A673 (cell line): ENCODE results near the gene TEX53. TPM values are rescaled to one million over a fixed set of nuclear protein-coding genes. Genes with fewer than 3 reads are reported as not detected.

ENCODE experiments used
- BruUV-seq: library from RNA; stranded (reverse); fragments of 400-500 nt; replicated peaks from 2 replicates; lab custom pipeline; 2021; lab: Mats Ljungman, UMichigan
- CTCF ChIA-PET: fragments of 300-600 bp; sonication (Branson Sonifier 250); formaldehyde crosslinking; loops from one replicate; lab custom pipeline; 2022; ENCODE audit warnings: antibody characterized with exemption; lab: Charles Lee
- POLR2A ChIA-PET: fragments of 300-600 bp; sonication (Branson Sonifier 250); formaldehyde crosslinking; loops from one replicate; lab custom pipeline; 2022; ENCODE audit warnings: antibody characterized with exemption; ENCODE audit not compliant: low non-redundant PET; lab: Charles Lee
- DNase-seq: peaks from one replicate; pipeline ENCODE4 v3.0.0-alpha.2; 2015; ENCODE audit warnings: low spot score
- H3K27ac ChIP-seq: fragments of 200-600 bp; sonication (generic); 2 replicates; pipeline ENCODE4 v1.5.1; 2016; ENCODE audit warnings: mixed run types, low read depth, mild to moderate bottlenecking, mixed read lengths, antibody characterized with exemption, low read length; ENCODE audit not compliant: poor library complexity, severe bottlenecking
- H3K27me3 ChIP-seq: fragments of 200-600 bp; sonication (generic); replicated peaks from 2 replicates; pipeline ENCODE4 v1.6.1; 2017; ENCODE audit warnings: mixed run types, low read depth, mild to moderate bottlenecking, mixed read lengths, antibody characterized with exemption, low read length; ENCODE audit not compliant: insufficient read depth, poor library complexity
- H3K36me3 ChIP-seq: fragments of 200-600 bp; sonication (generic); 2 replicates; pipeline ENCODE4 v1.6.1; 2016; ENCODE audit warnings: mixed run types, mild to moderate bottlenecking, mixed read lengths, antibody characterized with exemption, low read length; ENCODE audit not compliant: insufficient read depth, poor library complexity, severe bottlenecking
- H3K4me1 ChIP-seq: fragments of 200-600 bp; sonication (generic); 2 replicates; pipeline ENCODE4 v1.6.1; 2017; ENCODE audit warnings: mixed run types, mild to moderate bottlenecking, mixed read lengths, antibody characterized with exemption, low read length; ENCODE audit not compliant: insufficient read depth, poor library complexity, severe bottlenecking
- H3K4me3 ChIP-seq: fragments of 200-600 bp; sonication (generic); 2 replicates; pipeline ENCODE4 v1.5.1; 2016; ENCODE audit warnings: low read depth, mixed run types, mild to moderate bottlenecking, mixed read lengths, low read length; ENCODE audit not compliant: poor library complexity, severe bottlenecking
- H3K9me3 ChIP-seq: fragments of 200-600 bp; sonication (generic); 2 replicates; pipeline ENCODE4 v1.6.1; 2016; ENCODE audit warnings: mixed run types, low read depth, mild to moderate bottlenecking, mixed read lengths, antibody characterized with exemption, low read length; ENCODE audit not compliant: poor library complexity, severe bottlenecking
- EZH2 ChIP-seq: fragments of 200-600 bp; sonication (generic); IDR thresholded peaks from 2 replicates; pipeline ENCODE4 v1.6.1; 2017; ENCODE audit warnings: borderline replicate concordance, low read depth, mild to moderate bottlenecking, mixed read lengths, antibody characterized with exemption, low read length; ENCODE audit not compliant: poor library complexity, severe bottlenecking
- intact Hi-C: fragments of 100-400 bp; cut with micrococcal nuclease; formaldehyde crosslinking; loops from one replicate; pipeline ENCODE4 v1.10.0; 2022; ENCODE audit not compliant: unreplicated experiment
- total RNA-seq: library from RNA; stranded (reverse); gene quantifications from 2 replicates; pipeline ENCODE4 v1.2.3, GENCODE V29; 2021
- TF ChIP-seq, protein P1 (sequence below): fragments of 300-800, 200-600 bp; sonication (generic); conservative IDR thresholded peaks from 2 replicates; pipeline ENCODE4 v1.5.1; 2017; ENCODE audit warnings: low read depth, mild to moderate bottlenecking, antibody characterized with exemption, low read length, moderate library complexity, mixed read lengths

TEX53 gene
- total RNA-seq, 1 experiment from 2014 or later = not detected

DNA sequence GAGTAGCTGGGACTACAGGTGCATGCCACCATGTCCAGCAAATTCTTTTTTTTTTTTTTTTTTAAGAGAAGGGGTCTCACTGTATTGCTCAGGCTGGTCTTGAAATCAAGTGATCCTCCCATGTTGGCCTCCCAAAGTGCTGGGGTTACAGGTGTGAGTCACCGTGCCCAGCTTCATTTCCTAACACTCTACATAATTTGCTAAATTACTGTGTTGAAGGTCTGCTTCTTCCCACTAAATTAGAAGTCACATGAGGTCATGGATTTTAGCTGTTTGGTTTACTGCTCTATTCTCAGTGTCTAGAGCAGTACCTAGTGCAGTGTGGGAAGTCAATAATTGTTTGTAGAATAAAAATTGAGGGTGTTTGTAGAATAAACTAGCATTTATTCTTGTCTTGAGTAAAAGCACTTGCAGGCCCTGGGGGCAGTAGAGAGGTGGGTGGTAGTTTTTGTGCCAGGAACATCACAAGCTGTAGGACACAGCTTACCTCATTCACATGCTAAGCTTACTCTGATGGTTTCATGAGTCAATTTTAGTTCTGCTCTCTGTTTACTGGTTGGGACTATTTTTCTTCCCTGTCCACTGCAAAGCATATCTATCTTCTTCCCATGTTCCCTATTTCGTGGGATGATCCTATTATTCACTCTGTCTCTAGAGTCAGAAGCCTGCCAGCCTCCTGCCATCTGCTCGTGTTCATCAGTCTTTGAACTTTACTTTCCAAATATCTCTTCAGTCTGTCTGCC is 17.4 kb upstream of the TEX53 start:
- Histone ChIP-seq H3K4me1 (peaks cover 12% of the 10 kb centered on the region), H3K36me3 (no peaks in the 10 kb centered on the region), H3K27ac (no peak overlapping the region), H3K4me3 (no peak overlapping the region), H3K9me3 (no peaks in the 10 kb centered on the region), H3K27me3 (no peaks in the 10 kb centered on the region)
- ChIA-PET POLR2A (no interaction called here), CTCF (interaction anchor here (0.9 kb wide), 1 partner anchor 270 kb away, joined by 4 read pairs; no protein-coding TSS in a partner anchor)
- DNase-seq = no peak
- intact Hi-C loops = no loop called here
- TF ChIP-seq, protein P1, sequence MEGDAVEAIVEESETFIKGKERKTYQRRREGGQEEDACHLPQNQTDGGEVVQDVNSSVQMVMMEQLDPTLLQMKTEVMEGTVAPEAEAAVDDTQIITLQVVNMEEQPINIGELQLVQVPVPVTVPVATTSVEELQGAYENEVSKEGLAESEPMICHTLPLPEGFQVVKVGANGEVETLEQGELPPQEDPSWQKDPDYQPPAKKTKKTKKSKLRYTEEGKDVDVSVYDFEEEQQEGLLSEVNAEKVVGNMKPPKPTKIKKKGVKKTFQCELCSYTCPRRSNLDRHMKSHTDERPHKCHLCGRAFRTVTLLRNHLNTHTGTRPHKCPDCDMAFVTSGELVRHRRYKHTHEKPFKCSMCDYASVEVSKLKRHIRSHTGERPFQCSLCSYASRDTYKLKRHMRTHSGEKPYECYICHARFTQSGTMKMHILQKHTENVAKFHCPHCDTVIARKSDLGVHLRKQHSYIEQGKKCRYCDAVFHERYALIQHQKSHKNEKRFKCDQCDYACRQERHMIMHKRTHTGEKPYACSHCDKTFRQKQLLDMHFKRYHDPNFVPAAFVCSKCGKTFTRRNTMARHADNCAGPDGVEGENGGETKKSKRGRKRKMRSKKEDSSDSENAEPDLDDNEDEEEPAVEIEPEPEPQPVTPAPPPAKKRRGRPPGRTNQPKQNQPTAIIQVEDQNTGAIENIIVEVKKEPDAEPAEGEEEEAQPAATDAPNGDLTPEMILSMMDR = no peak
- no peak for TF ChIP-seq EZH2
- no TSS peak for BruUV-seq

GRCh38 chr9:114674076-114674797 is 16.6 kb upstream of the TEX53 start:
- ChIA-PET CTCF (interaction anchor here (0.9 kb wide), 1 partner anchor 269 kb away, joined by 4 read pairs; no protein-coding TSS in a partner anchor), POLR2A (no interaction called here)
- no peak for DNase-seq
- Histone ChIP-seq H3K27ac (no peak overlapping the region), H3K36me3 (no peaks in the 10 kb centered on the region), H3K4me3 (no peak overlapping the region), H3K4me1 (peaks cover 12% of the 10 kb centered on the region), H3K27me3 (no peaks in the 10 kb centered on the region), H3K9me3 (no peaks in the 10 kb centered on the region)
- BruUV-seq = no TSS peak
- intact Hi-C loops = no loop called here
- TF ChIP-seq, protein P1 = no peak
- TF ChIP-seq EZH2 = no peak

- POLR2A ChIA-PET = no interaction called here
- Histone ChIP-seq H3K27ac (no peak overlapping the region), H3K9me3 (no peaks in the 10 kb centered on the region), H3K27me3 (no peaks in the 10 kb centered on the region), H3K4me1 (no peaks in the 10 kb centered on the region), H3K36me3 (no peaks in the 10 kb centered on the region), H3K4me3 (no peak overlapping the region)
- TF ChIP-seq, protein P1 = no peak
- no peak for TF ChIP-seq EZH2
- intact Hi-C loops = no loop called here
- BruUV-seq = no TSS peak
- DNase-seq = no peak
- CTCF ChIA-PET = no interaction called here
Measured at GRCh38 chr9:114671605-114672004, 14.0 kb upstream of the TEX53 start.
